ENCODE measurements around the gene MED26.
"Not testable (repeated sequence)": the region's sequence is repeated elsewhere in the genome, so short reads cannot be mapped to it uniquely, and the experiment has no call there.

The MED26 gene

GRCh38 chr19:16569609-16570320 is 58.2 kb downstream of the MED26 start:
- H3K27me3 ChIP-seq (ENCODE audit: control insufficient read depth, insufficient read depth, low read length): no peaks in the 10 kb centered on the region
- H3K4me3 ChIP-seq (ENCODE audit: low read length): no peak overlapping the region
- no peaks in the 10 kb centered on the region for H3K9me3 ChIP-seq (replicated peaks; ENCODE audit: low read length)
- peak overlapping the region; percentile 89 for H3K4me2 ChIP-seq (ENCODE audit: low read length)
- no peak overlapping the region for H3K9ac ChIP-seq (ENCODE audit: low read depth, low read length)
- peaks cover 30% of the 10 kb centered on the region for H3K4me1 ChIP-seq (ENCODE audit: control insufficient read depth, insufficient read depth, low read length)
- H3K36me3 ChIP-seq (ENCODE audit: insufficient read depth, low read length): peaks cover 49% of the 10 kb centered on the region

GRCh38 chr19:16566702-16567101 is 61.3 kb downstream of the MED26 start:
- H3K4me3 ChIP-seq (ENCODE audit: low read length): no peak overlapping the region
- H3K4me2 ChIP-seq (ENCODE audit: low read length): no peak overlapping the region
- H3K4me1 ChIP-seq (ENCODE audit: control insufficient read depth, insufficient read depth, low read length): peaks cover 17% of the 10 kb centered on the region
- no peaks in the 10 kb centered on the region for H3K9me3 ChIP-seq (replicated peaks; ENCODE audit: low read length)
- peaks cover 58% of the 10 kb centered on the region for H3K36me3 ChIP-seq (ENCODE audit: insufficient read depth, low read length)
- H3K9ac ChIP-seq (ENCODE audit: low read depth, low read length): no peak overlapping the region
- H3K27me3 ChIP-seq (ENCODE audit: control insufficient read depth, insufficient read depth, low read length): no peaks in the 10 kb centered on the region

- Histone ChIP-seq H3K4me2 (ENCODE audit: low read length) (no peak overlapping the region), H3K4me1 (ENCODE audit: control insufficient read depth, insufficient read depth, low read length) (peaks cover 13% of the 10 kb centered on the region), H3K9ac (ENCODE audit: low read depth, low read length) (no peak overlapping the region), H3K27me3 (ENCODE audit: control insufficient read depth, insufficient read depth, low read length) (no peaks in the 10 kb centered on the region), H3K9me3 (replicated peaks; ENCODE audit: low read length) (no peaks in the 10 kb centered on the region), H3K36me3 (ENCODE audit: insufficient read depth, low read length) (peaks cover 63% of the 10 kb centered on the region), H3K4me3 (ENCODE audit: low read length) (no peak overlapping the region)
These were observed 61.8 kb downstream of the MED26 start for GRCh38 chr19:16566161-16566560.

GRCh38 chr19:16564842-16565241 is 63.2 kb downstream of the MED26 start:
- H3K4me3 ChIP-seq (ENCODE audit: low read length): no peak overlapping the region
- peaks cover 6% of the 10 kb centered on the region for H3K4me1 ChIP-seq (ENCODE audit: control insufficient read depth, insufficient read depth, low read length)
- peaks cover 62% of the 10 kb centered on the region for H3K36me3 ChIP-seq (ENCODE audit: insufficient read depth, low read length)
- H3K27me3 ChIP-seq (ENCODE audit: control insufficient read depth, insufficient read depth, low read length): no peaks in the 10 kb centered on the region
- H3K9me3 ChIP-seq (replicated peaks; ENCODE audit: low read length): no peaks in the 10 kb centered on the region
- H3K4me2 ChIP-seq (ENCODE audit: low read length): no peak overlapping the region
- no peak overlapping the region for H3K9ac ChIP-seq (ENCODE audit: low read depth, low read length)

GRCh38 chr19:16562608-16563025 is 65.4 kb downstream of the MED26 start:
- no peaks in the 10 kb centered on the region for H3K4me1 ChIP-seq (ENCODE audit: control insufficient read depth, insufficient read depth, low read length)
- H3K9ac ChIP-seq (ENCODE audit: low read depth, low read length): no peak overlapping the region
- peaks cover 54% of the 10 kb centered on the region for H3K36me3 ChIP-seq (ENCODE audit: insufficient read depth, low read length)
- H3K9me3 ChIP-seq (replicated peaks; ENCODE audit: low read length): no peaks in the 10 kb centered on the region
- H3K27me3 ChIP-seq (ENCODE audit: control insufficient read depth, insufficient read depth, low read length): no peaks in the 10 kb centered on the region
- no peak overlapping the region for H3K4me2 ChIP-seq (ENCODE audit: low read length)
- no peak overlapping the region for H3K4me3 ChIP-seq (ENCODE audit: low read length)

- Histone ChIP-seq H3K9me3 (replicated peaks; ENCODE audit: low read length) (no peaks in the 10 kb centered on the region), H3K4me3 (ENCODE audit: low read length) (no peak overlapping the region), H3K4me2 (ENCODE audit: low read length) (no peak overlapping the region), H3K4me1 (ENCODE audit: control insufficient read depth, insufficient read depth, low read length) (no peaks in the 10 kb centered on the region), H3K36me3 (ENCODE audit: insufficient read depth, low read length) (peaks cover 46% of the 10 kb centered on the region), H3K9ac (ENCODE audit: low read depth, low read length) (no peak overlapping the region), H3K27me3 (ENCODE audit: control insufficient read depth, insufficient read depth, low read length) (no peaks in the 10 kb centered on the region)
These were observed 66.6 kb downstream of the MED26 start for GRCh38 chr19:16561382-16561781.

GRCh38 chr19:16559780-16560276 is 68.2 kb downstream of the MED26 start:
- Histone ChIP-seq H3K27me3 (ENCODE audit: control insufficient read depth, insufficient read depth, low read length) (no peaks in the 10 kb centered on the region), H3K36me3 (ENCODE audit: insufficient read depth, low read length) (peaks cover 48% of the 10 kb centered on the region), H3K4me2 (ENCODE audit: low read length) (no peak overlapping the region), H3K9ac (ENCODE audit: low read depth, low read length) (no peak overlapping the region), H3K9me3 (replicated peaks; ENCODE audit: low read length) (no peaks in the 10 kb centered on the region), H3K4me3 (ENCODE audit: low read length) (no peak overlapping the region), H3K4me1 (ENCODE audit: control insufficient read depth, insufficient read depth, low read length) (no peaks in the 10 kb centered on the region)

- Histone ChIP-seq H3K27me3 (ENCODE audit: control insufficient read depth, insufficient read depth, low read length) (no peaks in the 10 kb centered on the region), H3K9ac (ENCODE audit: low read depth, low read length) (no peak overlapping the region), H3K4me1 (ENCODE audit: control insufficient read depth, insufficient read depth, low read length) (no peaks in the 10 kb centered on the region), H3K9me3 (replicated peaks; ENCODE audit: low read length) (no peaks in the 10 kb centered on the region), H3K4me2 (ENCODE audit: low read length) (no peak overlapping the region), H3K4me3 (ENCODE audit: low read length) (no peak overlapping the region), H3K36me3 (ENCODE audit: insufficient read depth, low read length) (peaks cover 42% of the 10 kb centered on the region)
These were observed 73.2 kb downstream of the MED26 start for GRCh38 chr19:16554776-16555175.

GRCh38 chr19:16551902-16552301 is 76.1 kb downstream of the MED26 start:
- H3K9ac ChIP-seq (ENCODE audit: low read depth, low read length); H3K4me2 ChIP-seq (ENCODE audit: low read length); H3K4me1 ChIP-seq (ENCODE audit: control insufficient read depth, insufficient read depth, low read length); H3K27me3 ChIP-seq (ENCODE audit: control insufficient read depth, insufficient read depth, low read length); H3K4me3 ChIP-seq (ENCODE audit: low read length); H3K9me3 ChIP-seq (replicated peaks; ENCODE audit: low read length): not testable (repeated sequence)
- peaks cover 35% of the 10 kb centered on the region for H3K36me3 ChIP-seq (ENCODE audit: insufficient read depth, low read length)

GRCh38 chr19:16548956-16549355 is 79.0 kb downstream of the MED26 start:
- Histone ChIP-seq H3K36me3 (ENCODE audit: insufficient read depth, low read length) (peaks cover 20% of the 10 kb centered on the region), H3K4me2 (ENCODE audit: low read length) (no peak overlapping the region), H3K27me3 (ENCODE audit: control insufficient read depth, insufficient read depth, low read length) (no peaks in the 10 kb centered on the region), H3K9ac (ENCODE audit: low read depth, low read length) (no peak overlapping the region), H3K4me1 (ENCODE audit: control insufficient read depth, insufficient read depth, low read length) (no peaks in the 10 kb centered on the region), H3K9me3 (replicated peaks; ENCODE audit: low read length) (no peaks in the 10 kb centered on the region), H3K4me3 (ENCODE audit: low read length) (no peak overlapping the region)

- Histone ChIP-seq H3K36me3 (ENCODE audit: insufficient read depth, low read length) (peaks cover 8% of the 10 kb centered on the region), H3K4me1 (ENCODE audit: control insufficient read depth, insufficient read depth, low read length) (peaks cover 13% of the 10 kb centered on the region), H3K27me3 (ENCODE audit: control insufficient read depth, insufficient read depth, low read length) (no peaks in the 10 kb centered on the region), H3K4me3 (ENCODE audit: low read length) (no peak overlapping the region), H3K9ac (ENCODE audit: low read depth, low read length) (no peak overlapping the region), H3K9me3 (replicated peaks; ENCODE audit: low read length) (no peaks in the 10 kb centered on the region), H3K4me2 (ENCODE audit: low read length) (no peak overlapping the region)
These were observed 83.4 kb downstream of the MED26 start for GRCh38 chr19:16544473-16545231.
